Activated CD8-positive, alpha-beta memory T cell treated with anti-CD3 and anti-CD28 coated beads for 4 hours (primary cell): ENCODE results near the gene RBBP7.
"Not testable (repeated sequence)": the region's sequence is repeated elsewhere in the genome, so short reads cannot be mapped to it uniquely, and the experiment has no call there.

Experiments
- DNase-seq, 2 donors: peaks; one replicate each; pipeline ENCODE4 v3.0.0-alpha.2; 2020; ENCODE audit warnings: low read depth in 2 of 2

Gene RBBP7

DNA sequence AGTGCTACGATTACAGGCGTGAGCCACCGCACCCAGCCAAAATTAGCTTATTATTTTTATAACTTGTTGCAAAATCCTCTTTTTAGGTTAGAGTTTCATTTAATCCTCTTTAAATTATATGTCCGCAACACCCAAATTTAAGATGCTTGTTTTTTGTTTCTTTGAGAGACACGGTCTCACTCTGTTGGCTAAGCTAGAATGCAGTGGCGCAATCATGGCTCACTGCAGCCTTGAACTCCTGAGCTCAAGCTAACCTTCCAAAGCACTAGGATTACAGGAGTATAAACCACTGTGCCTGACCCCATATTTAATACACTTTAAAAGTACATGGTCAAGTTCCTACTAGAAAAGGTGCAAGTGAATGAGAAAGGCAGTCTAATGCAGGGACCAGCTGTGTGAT, 2.2 kb downstream of the RBBP7 start:
- DNase-seq, result no peak

DNA sequence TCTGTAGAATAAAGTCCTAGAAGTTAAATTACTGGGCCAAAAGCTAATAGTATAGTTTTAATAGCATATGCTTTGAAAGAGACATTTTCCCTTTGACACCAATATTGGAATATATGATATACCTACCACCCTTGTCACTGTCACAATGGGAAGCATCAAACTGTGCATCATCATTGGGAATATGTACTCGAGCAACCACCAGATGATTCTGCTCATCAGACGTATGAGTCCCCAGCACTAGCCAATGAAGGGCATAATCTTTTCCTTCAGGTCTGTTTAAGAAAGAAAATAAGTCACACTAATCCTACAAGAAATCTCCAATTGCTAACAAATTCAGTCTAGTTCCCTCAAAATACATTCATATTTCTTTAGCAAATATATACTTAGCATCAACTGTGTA, 7.3 kb downstream of the RBBP7 start:
- no peak for DNase-seq

DNA sequence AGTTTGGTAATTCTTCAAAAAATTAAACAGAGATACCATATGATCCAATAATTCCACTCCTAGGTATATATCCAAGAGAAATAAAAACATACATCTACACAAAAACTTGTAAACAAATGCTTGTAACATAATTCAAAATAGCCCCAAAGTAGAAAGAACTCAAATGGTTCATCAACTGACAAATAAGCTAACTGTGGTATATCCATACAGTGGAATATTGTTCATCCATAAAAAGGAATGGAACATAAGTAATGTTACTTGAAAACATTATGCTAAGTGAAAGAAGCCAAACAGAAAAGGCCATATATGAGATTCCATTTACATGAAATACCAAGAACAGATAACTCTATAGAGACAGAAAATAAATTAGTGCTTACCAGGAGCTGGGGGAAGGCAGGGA, 13.4 kb downstream of the RBBP7 start:
- DNase-seq, result no peak

DNA sequence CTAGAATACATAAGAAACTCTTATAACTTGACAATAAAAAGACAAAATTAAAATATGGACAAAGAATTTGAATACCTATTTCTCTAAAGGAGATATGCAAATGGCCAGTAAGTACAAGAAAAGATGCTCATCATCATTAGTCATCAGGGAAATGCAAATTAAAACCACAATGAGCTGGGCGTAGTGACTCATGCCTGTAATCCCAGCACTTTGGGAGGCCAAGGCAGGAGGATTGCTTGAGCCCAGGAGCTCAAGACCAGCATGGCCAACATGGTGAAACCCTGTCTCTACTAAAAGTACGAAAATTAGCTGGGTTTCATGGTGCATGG, 14.1 kb downstream of the RBBP7 start:
- not testable (repeated sequence) for DNase-seq

DNA sequence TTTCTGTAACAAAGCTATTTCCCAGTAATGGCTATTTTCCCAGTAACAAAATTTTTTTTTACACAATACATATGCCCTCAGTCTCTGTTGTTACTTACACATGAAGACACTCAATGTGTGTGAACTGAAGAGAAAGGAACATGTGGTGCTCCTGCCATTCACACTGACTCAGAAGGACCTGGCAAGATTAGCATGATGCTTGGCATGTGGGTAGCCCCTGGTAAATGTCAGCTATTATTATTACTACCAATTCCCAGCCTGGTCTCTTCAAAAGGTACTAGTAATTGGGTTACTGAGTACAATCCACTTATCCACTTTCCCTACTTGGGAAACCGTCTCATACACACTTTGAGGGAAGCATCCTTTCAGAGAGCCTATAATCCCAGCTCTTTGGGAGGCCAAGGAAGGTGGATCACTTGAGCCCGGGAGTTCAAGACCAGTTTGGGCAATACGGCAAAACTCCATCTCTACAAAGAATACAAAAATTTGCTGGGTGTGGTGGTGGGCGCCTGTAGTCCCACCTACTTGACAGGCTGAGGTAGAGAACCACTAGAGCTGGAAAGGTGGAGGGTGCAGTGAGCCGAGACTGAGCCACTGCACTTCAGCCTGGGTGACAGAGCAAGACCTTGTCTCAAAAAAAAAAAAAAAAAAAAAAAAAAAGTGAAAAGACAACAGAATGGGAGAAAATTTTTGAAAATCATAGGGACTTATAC, 14.6 kb downstream of the RBBP7 start:
- DNase-seq, result no peak

DNA sequence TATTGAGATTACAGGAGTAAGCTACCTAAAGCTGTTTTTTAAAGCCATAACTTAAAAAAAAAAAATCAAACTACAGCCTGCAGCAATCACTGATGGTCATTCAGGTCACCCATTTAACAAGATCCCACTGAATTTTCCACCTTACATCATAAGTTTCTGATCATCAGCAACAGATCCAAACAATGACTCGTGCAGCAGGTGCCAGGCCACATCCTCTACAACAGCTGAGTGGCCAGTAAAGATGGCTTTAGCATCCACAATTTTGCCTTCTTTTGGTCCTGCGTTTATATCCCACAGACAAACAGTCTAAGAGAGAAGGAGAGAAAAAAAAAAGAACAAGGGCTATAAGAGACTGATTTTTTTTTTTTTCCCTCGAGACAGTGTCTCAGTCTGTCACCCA, 16.6 kb downstream of the RBBP7 start:
- no peak for DNase-seq

DNA sequence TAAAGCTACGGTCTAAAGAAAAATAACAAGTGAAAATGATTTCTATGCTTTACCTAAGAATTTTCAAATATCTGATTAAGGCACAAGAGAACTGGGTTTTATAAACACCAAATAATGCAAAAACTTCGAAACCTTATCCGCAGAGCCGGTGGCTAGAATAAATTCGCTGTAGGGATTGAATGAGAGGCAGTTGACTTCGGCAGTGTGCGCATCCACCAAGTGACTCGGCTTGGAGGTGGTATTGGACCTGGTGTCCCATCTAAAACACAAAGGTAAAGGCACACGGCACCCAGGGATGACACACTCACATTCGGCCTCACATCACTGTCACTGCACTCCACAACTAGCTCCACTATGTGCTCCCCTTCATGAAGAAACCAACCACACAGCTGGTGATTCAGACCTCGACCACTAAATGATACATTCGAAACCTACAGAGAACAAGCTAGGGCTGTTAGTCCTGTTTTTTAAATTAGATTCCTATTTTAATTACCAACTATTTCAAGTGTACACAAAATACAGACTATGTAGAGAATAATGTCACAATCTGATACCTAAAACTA, 17.5 kb downstream of the RBBP7 start:
- DNase-seq, result no peak

DNA sequence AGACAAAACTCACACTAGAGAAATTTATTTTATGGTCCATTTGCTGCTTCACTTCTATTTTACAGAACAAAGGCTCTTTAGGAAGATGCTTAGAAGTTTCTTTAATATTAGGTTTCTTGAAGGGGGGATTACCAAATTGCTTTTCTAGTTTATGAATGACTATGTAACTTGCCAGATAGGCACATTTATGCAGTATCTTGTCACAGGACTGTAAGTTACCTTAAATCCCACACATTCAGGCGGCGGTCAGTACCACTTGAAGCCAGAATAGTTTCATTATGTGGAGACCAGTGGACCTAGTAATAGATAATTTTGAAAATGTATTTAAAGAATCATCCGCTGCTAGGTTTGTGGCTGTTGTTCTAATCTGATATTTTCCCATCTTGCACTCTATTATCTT, 18.3 kb downstream of the RBBP7 start:
- DNase-seq, result no peak

DNA sequence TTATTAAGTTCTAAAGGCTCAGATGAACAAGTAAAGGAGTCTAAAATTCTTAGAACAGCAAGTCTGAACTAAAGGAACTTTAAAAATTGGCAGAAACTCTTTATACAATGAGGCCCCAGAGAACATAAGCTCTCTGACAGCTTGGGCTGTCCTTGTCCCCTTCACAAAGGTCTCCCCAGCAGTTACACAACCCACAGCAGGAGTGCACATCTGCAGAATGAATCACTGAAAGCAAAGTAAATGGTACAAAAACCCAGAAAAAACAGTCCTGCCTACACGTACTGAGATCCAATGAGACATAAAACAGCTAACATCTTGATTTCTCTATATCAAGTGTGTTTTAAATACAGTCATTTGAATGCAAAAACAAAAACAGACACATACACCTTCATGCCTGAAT, 18.7 kb downstream of the RBBP7 start:
- no peak for DNase-seq

DNA sequence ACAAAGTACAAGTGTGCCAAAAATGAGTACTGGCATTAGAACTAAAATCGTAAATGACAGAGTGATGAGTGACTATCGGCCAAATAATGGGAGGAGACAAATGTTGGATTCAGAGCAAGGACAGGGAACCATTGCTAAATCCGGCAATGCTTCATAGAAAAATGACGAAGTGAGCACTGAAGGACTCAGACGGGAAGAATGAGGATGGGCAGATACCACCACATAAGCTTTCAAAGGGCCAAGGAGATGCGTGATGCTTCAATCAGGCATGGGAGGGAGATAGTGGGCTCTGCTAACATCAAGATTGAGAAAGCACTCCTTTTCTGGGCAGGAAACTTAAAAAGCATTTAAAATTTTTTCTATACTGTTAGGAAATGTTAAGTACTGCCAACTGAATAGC, 21.6 kb downstream of the RBBP7 start:
- no peak for DNase-seq

DNA sequence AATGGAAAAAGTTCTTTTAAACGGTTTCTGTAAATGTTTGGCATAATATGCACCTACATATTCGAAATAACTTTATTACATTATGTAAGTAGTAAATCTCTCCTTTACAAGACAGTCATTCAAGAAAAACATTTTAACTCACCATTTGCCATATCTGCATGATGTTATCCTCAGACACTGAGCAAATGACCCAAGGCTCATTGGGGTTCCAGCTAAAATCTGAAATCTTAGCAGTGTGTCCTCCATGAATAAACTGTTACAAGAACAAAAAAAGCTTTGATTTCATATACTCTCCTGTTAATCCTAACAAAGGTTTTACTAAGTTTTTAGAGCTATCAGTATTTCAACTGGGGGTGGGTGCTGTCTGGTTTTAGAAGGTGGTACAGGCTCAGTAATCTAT, 24.5 kb downstream of the RBBP7 start:
- no peak for DNase-seq

DNA sequence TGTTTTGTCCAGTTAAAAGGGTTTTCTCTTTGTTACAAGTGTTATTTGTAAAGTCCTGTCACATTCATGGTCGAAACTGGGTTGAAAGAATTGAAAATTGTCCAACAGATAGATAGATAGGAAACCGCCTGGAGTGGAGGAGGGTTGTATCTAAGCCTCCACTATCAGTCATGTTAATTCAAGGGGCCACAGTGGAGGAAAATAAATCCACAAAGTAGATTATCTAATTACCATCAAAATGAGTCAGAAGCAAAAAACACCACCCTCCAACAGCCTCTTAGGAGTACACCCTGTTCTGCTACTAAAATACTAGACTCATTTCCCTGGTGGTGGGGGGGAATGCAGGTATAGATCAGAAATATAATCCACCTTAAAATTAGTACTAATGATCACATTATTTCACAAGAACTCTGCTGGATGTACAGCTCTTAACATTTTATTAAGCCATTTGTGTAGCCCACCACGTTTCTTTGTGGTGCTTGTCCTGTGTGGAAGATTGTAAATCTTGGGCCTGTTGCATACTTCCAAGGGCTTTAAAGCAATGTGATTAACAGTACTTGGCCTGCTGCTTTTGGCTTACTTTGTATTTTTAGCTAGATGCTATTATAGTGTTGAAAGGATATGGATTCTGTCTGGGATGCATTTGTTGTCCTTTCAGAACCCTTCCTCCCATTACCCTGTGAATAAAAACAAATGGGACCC, 26.8 kb downstream of the RBBP7 start:
- DNase-seq, result no peak

DNA sequence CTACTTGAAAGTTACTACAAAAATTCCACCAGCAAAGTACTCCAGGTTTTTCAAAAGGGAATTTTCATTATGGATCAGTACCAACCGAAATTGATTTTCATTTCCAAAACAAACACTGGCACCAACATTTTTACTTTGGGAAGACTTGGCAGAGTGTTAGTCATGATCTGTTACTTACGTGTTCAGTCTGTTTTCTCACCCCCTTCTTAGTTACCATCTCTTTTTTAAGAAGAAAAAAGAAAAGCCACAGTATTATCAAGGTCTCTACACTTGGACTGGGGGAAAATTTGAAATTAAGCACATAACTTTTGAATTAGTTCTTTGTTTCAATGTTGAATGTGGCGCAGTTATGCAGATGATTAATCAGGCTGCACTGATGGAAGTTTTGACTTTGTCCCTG, 27.5 kb downstream of the RBBP7 start:
- DNase-seq, result no peak

DNA sequence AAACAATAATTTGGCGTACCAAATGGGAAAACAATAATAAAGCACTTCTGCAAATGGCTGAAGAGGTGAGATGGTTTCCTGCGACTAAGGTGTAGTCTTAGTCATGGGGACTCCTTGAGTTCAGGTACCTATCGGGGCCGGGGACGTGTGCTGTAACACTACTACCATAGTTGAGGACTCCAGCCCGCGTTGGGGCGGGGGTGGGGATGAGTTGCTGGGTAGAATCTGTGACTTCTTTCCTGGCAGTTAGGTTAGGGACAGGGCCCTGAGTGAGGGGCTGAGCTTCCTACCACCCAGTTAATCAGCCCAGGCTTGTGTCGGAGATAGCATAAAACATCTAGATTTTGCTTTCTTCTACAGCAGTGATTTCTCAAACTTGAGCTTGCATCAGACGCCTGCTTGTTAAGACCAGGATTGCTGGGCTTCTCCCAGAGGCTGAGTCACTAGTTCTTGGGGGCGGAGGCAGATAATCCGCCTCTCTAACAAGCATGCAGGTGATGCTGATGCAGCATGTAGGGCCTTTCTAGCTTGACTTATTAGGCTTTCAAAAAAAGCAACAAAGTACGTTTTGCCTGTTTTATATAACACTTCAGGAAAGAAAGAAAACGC, 30.2 kb downstream of the RBBP7 start:
- no peak for DNase-seq

DNA sequence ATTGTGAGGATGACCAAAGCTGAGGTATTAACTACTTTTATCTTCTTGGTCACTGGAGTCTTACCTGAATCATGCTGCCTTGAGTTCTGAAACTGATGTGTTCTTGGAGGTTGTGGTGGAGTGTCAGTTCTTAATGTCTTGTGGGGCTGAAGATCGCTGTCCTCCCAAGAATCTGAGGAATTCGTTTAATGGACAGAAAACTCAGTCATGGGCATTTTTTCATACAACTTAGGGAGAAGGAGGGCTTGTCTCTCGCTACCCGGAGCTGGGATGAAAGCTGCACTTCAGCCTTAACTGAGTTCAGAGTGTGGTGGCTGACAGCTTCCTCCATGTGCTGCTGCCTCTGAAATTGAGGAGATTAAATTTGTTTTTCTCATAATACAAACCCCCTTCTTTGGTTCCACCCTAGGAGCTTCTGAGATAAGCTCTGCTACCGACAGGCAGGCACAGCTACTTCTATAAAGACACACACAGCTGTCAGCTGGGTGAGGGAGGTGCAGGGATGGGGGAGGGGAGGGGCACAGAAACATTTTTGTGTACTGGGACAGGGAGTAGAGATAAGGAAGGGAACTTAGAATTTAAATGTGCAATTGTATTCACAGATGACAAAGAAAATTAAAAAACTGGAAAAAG, 30.8 kb downstream of the RBBP7 start:
- DNase-seq, result no peak

DNA sequence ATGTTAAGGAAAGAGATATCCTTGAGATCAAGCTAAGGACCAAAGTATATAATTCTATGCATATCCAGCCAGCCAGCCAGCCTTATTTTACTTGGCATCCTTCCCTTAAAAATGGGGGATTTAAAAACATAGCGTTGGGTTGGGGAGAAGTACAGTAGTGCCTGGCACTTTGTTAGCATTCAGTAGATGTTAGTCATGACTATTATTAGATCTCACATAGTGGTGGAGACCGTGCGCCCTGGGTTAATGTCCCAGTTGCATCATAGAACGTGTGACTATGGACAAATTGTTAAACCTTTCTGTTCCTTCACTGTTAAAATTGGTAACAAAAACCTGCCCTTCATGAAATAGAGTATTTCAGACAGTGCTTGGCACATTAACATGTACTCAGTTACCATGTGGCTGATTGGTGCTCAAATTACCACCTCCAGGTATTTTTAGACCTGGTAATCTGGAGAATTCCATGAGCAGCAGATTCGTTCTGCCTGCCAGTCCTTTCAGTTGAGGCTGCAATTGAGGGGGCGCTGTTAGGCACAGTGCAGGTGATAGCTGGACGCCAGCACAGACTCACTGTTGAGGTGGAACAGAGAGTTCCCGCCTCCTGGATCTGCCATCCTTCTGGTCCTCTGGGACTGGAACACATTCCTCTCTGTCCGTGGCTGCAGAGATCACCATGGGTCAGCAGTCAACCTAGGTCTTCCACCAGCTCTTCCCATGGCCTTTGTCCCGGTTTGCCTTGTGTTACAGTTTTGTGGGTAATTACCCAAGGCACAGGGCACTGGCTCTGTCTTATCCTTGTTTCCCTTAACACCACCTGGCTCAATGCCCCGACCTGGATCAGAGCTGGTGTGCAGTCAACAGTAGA, 31.7 kb downstream of the RBBP7 start:
- no peak for DNase-seq

DNA sequence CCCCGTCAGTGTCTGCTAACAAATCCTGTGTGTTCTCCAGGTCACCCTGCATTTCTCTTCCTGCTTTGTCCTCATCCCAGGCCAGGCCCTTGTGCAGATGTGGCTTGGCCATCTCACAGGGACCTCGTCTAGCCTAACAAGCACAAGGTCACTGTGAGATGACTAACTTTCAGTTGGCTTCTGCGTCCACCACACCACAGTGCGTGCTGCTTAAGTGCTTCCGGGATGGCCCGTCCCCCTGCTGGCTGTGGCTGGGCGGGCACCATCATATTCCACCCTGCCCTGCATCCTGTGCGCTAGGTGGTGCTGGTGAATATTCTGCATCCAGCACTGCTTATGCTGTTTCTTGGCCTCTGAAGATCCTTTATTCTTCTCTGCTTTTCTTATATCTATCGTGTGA, 33.8 kb downstream of the RBBP7 start:
- DNase-seq, result no peak

DNA sequence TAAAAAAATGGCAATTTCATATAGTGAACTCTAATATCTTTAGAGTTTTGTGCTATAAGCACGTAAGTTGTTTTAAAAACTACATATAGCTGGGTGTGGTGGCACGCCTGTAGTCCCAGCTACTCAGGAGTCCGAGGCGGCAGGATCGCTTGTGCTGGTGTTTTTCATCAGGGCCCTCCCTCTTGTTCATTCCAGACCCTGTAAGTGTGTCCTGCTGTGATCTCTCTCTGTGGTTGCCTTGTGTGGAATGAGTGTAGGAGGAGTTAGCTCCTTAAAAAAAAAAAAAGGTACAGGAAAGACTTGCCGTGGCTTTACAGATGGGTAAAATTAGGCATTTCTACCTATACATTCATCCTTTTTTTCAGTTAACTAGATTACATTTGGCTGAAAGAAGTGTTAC, 35.4 kb downstream of the RBBP7 start:
- no peak for DNase-seq

DNA sequence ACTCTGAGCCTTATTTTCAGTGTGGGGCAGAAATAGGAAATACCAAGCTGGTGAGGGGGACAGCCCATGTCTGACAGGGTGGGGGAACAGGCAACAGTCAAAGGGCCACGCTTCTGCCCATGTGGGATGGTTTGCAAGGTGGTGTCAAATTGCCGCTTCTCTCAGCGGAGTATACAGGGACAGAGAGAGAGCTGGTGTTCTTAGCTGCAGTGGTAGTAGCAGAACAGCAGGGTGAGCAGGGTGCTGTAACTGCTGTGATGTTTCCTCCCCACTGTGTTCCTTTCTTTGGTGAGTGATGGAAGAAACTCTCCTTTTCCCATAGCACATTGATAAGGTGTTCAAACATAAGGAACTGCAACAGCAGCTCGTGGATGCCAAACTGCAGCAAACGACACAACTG, 37.9 kb downstream of the RBBP7 start:
- no peak for DNase-seq

DNA sequence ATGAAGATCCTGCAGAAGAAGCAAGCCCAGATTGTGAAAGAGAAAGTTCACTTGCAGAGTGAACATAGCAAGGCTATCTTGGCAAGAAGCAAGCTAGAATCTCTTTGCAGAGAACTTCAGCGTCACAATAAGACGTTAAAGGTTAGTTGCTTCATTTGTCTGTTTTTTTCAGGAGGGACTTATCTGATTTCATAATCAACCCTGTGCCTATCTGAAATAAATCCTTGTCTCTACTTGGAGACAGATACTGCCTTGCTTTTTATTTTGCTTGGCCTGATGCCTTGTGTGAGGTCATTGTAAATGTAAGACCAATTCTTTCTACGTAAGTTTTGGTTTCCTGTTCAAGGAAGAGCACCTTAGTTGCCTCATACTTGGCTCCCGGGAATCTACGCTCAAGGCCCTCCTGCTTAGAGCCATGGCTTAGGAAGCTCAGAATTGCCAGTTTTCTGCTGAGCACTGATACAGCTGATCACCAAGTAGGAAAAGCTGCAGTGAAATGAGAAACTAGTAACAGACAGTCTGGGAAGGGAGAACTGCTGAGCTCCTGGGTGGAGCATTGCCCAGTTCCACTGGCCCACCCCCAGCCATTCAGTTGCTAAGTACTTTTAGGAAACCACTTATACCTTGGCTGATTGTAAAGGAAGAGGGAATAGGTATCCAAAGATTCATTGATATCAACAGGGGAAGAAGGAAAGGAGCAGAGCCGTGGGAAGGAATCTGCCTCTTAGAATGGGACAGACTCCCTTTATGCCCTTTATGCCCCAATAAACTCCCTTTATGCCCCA, 41.8 kb downstream of the RBBP7 start:
- DNase-seq, result no peak

DNA sequence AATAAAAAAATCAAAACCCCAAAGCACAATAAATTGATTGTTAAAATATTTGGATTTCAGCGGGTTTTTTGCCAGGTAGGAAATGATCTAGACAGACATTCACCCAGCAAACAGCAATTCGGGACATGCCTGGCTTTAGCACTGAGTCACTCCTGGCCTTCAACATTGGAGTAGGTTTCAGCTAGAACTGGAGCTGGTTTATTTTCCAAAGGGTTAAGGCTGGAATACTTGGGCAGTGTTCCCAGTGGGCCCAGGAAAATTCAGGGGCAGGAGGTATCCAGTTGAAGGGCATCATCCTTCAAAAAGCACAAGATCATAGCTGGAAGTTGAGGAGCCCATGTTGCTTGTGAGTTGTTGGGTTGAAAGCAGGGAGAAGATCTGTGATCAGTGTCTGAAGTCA, 42.9 kb downstream of the RBBP7 start:
- no peak for DNase-seq
